Activated naive CD4-positive, alpha-beta T cell treated with Interleukin-2 at 50 U/mL for 16 hours (primary cell): ENCODE measurements around the gene EML6.

Experiments used
- DNase-seq: peaks from one replicate; pipeline ENCODE4 v3.0.0-alpha.2; 2020

EML6 gene

GRCh38 chr2:54952978-54953456, 229.6 kb downstream of the EML6 start:
- no peak for DNase-seq

DNA sequence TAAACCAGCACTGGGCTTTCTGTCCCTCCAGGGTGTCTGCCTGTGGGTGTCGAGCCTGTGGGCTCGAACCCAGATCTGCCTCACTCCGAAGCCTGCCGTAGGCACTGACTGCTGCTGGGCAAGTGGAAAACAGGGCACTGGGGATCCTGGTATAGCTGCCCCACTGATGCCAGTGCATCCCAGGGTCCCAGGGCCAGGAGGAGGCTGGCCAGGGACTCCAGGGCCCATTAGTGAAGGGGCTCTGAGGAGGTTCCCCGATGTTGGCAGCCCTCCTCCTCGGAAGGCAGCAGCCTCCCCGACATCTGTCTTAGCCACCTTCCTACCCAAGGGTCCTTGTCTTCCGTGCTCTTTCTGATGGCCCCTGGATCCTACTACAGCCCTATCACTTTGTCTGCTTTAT, 230.7 kb downstream of the EML6 start:
- no peak for DNase-seq

- no peak for DNase-seq
These were observed 231.4 kb downstream of the EML6 start for GRCh38 chr2:54954705-54955357.

- no peak for DNase-seq
These were observed 232.1 kb downstream of the EML6 start for GRCh38 chr2:54955358-54956110.

DNA sequence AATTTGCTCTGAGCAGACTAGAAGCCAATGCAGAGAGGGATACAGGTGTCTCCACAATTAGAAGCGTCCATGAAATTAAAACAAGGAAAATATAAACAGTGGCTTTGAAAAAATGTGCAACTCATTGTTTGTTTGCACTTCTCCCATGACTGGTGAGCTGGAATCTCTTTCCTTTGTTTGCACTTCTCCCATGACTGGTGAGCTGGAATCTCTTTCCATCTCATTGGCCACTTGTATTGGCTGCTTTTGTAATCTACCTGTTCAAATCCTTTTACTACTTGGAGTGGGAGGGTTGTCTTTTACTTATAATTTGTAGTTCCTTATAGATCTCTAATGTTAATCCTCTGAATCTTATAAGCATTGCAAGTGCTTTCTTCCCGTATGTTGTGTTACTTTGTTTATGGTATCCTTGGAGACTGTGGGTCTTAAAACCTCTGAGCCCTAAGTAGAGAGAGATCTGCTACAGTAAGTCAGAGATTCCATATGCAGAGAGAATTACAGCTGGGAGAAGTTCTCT, 232.7 kb downstream of the EML6 start:
- no peak for DNase-seq

- DNase-seq: no peak
These were observed 234.0 kb downstream of the EML6 start for GRCh38 chr2:54957321-54957999.

- no peak for DNase-seq
These were observed 235.4 kb downstream of the EML6 start for GRCh38 chr2:54958717-54959371.

DNA sequence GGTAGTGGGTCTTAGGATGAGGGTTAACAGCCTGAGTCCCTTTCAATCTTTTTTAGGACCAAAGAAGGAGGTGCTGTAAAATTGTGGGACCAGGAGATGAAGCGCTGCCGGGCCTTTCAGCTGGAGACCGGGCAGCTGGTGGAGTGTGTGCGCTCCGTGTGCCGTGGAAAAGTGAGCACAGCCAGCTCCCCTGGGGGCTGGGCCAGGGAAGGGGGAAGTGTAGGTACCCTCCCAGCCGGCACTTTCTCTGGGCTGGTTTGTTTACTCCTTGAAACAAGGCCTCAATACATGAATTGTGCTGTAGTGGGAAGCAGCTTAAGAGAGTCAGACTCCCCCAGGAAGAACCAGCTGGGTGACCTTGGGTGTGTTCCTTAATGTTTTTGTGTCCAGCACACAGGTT, 236.7 kb downstream of the EML6 start:
- no peak for DNase-seq

GRCh38 chr2:54962511-54962910, 239.0 kb downstream of the EML6 start:
- no peak for DNase-seq

DNA sequence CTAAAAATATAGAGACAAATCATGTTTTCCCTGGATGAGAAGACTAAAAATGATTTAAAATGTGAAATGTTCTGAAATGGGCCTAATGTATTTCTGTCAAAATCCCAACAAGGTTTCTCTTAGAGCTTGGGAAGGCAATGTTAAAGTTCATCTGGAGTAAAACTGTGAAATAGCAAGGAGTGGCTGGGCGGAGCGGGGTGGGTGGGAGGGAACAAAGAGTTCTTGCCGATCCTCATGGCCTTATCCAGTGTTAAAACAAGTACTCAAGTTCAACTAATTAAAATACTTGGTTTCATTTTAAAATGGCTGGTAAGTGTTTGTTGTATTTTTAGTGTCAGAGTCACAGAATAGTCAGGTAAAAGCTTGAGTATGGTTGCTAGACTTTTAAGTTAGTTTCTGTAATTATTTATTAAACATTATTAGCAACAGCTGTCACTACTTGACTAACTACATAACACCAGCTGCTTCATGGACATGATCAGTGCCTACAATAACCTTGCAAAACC, 239.5 kb downstream of the EML6 start:
- DNase-seq: no peak

- DNase-seq: no peak
These were observed 240.0 kb downstream of the EML6 start for GRCh38 chr2:54963476-54963875.

GRCh38 chr2:54964271-54964670, 240.8 kb downstream of the EML6 start:
- no peak for DNase-seq

GRCh38 chr2:54964816-54965215, 241.4 kb downstream of the EML6 start:
- DNase-seq: no peak

GRCh38 chr2:54965425-54965824, 242.0 kb downstream of the EML6 start:
- DNase-seq: no peak

GRCh38 chr2:54966165-54966832, 242.8 kb downstream of the EML6 start:
- no peak for DNase-seq

DNA sequence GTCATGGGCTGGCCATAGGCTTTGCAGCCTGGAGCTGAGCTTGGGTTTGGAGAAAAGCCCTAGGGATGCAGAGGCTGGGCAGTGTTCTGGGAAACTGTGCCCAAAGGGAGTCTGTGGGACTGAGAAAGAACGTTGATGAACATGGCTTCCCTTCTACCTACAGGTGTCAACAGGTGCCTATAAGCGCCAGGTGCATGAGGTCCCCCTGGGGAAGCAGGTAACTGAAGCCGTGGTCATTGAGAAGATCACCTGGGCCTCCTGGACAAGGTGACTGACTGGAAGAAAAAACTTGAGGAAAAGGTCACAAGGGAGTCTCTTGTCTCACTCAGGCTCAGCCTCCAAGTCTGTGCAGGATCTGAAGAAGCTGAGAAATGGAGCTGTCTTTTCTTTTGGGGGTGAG, 243.4 kb downstream of the EML6 start:
- DNase-seq: no peak

DNA sequence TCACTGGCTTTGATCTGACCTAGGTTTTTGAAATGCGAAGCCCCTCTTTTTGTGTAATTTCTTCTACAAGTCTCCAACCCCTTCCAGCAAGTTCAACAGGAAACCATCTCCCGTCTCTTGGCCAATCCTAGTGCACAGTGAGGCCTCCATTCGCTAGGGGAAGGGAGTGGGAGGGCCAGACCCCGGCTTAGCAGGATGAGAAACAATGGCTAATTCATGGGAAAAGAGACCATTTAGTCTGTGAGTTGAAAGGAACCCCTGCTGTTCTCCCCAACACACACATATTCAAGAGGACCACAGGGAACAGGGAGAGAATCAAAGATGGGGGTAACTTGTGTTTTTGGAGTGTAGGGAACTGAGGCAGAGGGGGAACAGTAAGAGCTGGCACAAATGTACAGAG, 243.8 kb downstream of the EML6 start:
- DNase-seq: no peak

DNA sequence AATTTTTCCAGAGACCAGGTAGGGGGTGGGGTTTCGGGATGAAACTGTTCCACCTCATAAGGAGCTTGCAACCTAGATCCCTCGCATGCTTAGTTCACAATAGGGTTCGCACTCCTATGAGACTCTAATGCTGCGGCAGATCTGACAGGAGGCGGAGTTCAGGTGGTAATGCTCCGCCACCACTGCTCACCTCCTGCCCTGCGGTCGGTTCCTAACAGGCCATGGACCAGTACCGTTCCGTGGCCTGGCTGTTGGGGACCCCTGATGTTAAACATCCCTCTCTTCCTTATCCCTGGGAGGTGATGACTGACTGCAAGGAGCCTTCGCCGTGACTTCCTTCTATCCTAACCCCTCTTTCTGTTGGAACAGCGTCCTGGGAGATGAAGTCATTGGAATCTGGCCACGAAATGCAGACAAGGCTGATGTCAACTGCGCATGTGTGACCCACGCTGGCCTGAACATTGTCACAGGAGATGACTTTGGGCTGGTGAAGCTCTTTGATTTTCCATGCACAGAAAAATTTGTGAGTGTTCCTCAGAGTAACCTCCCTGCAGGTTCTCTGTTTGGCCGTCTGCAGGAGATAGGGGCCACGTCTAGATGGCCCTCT, 244.4 kb downstream of the EML6 start:
- DNase-seq: no peak

DNA sequence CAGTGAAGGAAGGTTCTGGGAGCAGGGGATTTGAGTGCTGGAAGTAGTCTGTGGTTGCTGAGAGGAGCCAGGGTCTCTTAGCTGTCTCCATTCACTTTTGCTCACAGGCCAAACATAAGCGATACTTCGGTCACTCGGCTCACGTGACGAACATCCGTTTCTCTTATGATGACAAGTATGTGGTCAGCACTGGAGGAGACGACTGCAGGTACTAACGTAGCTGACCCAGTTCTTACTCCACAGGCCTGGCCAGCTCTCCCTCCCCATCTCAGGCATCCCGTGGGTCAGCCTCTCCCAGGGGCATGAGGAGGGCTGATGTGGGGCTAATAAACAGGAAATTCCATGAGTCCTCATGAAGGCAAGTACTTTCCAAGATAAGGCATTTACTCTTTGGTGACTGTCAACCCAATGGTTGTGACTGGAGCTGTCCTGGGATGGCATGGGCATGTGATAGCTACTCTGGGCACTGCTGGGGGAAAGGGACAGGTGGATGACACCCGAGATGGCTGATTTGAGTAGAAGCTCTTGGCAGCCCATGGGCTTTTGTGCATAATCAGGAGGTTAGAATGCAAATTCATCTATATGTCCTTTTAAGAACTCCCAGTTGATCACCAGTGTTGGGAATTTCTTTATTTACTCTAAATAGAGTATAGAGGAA, 245.2 kb downstream of the EML6 start:
- no peak for DNase-seq

- no peak for DNase-seq
These were observed 246.0 kb downstream of the EML6 start for GRCh38 chr2:54969295-54969939.

GRCh38 chr2:54969940-54970338, 246.5 kb downstream of the EML6 start:
- no peak for DNase-seq
